Natural killer cell treated with Interleukin-12 subunit alpha and Interleukin-12 subunit beta and Interleukin-15 and Interleukin-18, amount 100 ng/mL, for 72 hours (primary cell): Measurements from ENCODE around the gene MKRN2OS. TPM values are rescaled to one million over a fixed set of nuclear protein-coding genes. Genes with fewer than 3 reads are reported as not detected.
A peak's percentile ranks its signal among the peaks of the same experiment; 100 is the strongest.
"Not testable (repeated sequence)": the region's sequence is repeated elsewhere in the genome, so short reads cannot be mapped to it uniquely, and the experiment has no call there.

Source experiments
- ATAC-seq, 2 donors: fragments of 150-1000 bp; cut with Tn5 transposase in 1 of 2; sonication (Bioruptor Pico), chemical (Tn5 transposase) in 1 of 2; 2 replicates each; pipeline ENCODE4 v1.10.0; 2021
- DNase-seq: peaks from one replicate; pipeline ENCODE4 v3.0.0; 2022; ENCODE audit warnings: low spot score
- H3K27ac Mint-ChIP-seq, 2 donors: 1 replicate in 1 of 2; 2 replicates in 1 of 2; pipeline ENCODE4 v1.8.0; 2022; ENCODE audit warnings: mixed read lengths in 2 of 2, mild to moderate bottlenecking in 1 of 2, moderate library complexity in 1 of 2
- H3K27me3 Mint-ChIP-seq, 2 donors: 1 replicate in 1 of 2; 2 replicates in 1 of 2; pipeline ENCODE4 v1.8.0; 2022; ENCODE audit warnings: mixed read lengths in 2 of 2
- H3K36me3 Mint-ChIP-seq: one replicate; pipeline ENCODE4 v1.8.0; 2022; ENCODE audit warnings: mixed read lengths
- H3K4me1 Mint-ChIP-seq, 2 donors: 1 replicate in 1 of 2; 2 replicates in 1 of 2; pipeline ENCODE4 v1.8.0; 2022; ENCODE audit warnings: low read depth in 2 of 2, mixed read lengths in 2 of 2, mild to moderate bottlenecking in 1 of 2
- H3K4me3 Mint-ChIP-seq: one replicate; pipeline ENCODE4 v1.8.0; 2022; ENCODE audit warnings: mixed read lengths
- H3K9me3 Mint-ChIP-seq: 2 replicates; pipeline ENCODE4 v1.8.0; 2022; ENCODE audit warnings: mixed read lengths
- total RNA-seq, 2 donors: library from RNA; stranded (reverse); gene quantifications; one replicate each; pipeline ENCODE4 v1.2.3, GENCODE V29; 2022

MKRN2OS gene
- total RNA-seq, 2 donors from 2014 or later, result not detected

- Mint-ChIP-seq H3K4me3 (peak within 1 kb of the TSS; percentile 93), H3K9me3 (no peaks in the 10 kb centered on the region), H3K27me3 (peaks cover 16 to 34% of the 10 kb centered on the region in 2 donors), H3K36me3 (no peaks in the 10 kb centered on the region), H3K27ac (peak within 1 kb of the TSS; percentile 69 to 89), H3K4me1 (peaks cover 45 to 51% of the 10 kb centered on the region in 2 donors)
- peak; percentile 90 for DNase-seq
- peak; percentile 98 to 99 for ATAC-seq
These were observed 11.6 kb upstream of the MKRN2OS start, which contains the start of gene MKRN2 for GRCh38 chr3:12556690-12557472. Gene MKRN2 (plus strand): TSS chr3:12557087. CDS start chr3:12557151, 64 bp downstream.

GRCh38 chr3:12556314-12556689, 11.0 kb upstream of the MKRN2OS start:
- Mint-ChIP-seq H3K4me1 (peaks cover 42 to 48% of the 10 kb centered on the region in 2 donors), H3K36me3 (no peaks in the 10 kb centered on the region), H3K27me3 (peaks cover 16 to 34% of the 10 kb centered on the region in 2 donors), H3K27ac (peak overlapping the region; percentile 69 to 89), H3K9me3 (no peaks in the 10 kb centered on the region), H3K4me3 (peak overlapping the region; percentile 93)
- DNase-seq (no peak), ATAC-seq (no peak)

- DNase-seq (no peak), ATAC-seq (no peak)
- Mint-ChIP-seq H3K36me3 (no peaks in the 10 kb centered on the region), H3K4me3 (peak overlapping the region; percentile 73), H3K4me1 (peaks cover 26 to 29% of the 10 kb centered on the region in 2 donors), H3K9me3 (no peaks in the 10 kb centered on the region), H3K27ac (no peak overlapping the region), H3K27me3 (peaks cover 26 to 45% of the 10 kb centered on the region in 2 donors)
These were observed 8.7 kb upstream of the MKRN2OS start for GRCh38 chr3:12553921-12554391.

- Mint-ChIP-seq H3K9me3 (no peaks in the 10 kb centered on the region), H3K36me3 (no peaks in the 10 kb centered on the region), H3K27ac (no peak overlapping the region), H3K4me3 (no peak overlapping the region), H3K4me1 (peaks cover 0 to 6% of the 10 kb centered on the region in 2 donors), H3K27me3 (peaks cover 26 to 35% of the 10 kb centered on the region in 2 donors)
- DNase-seq, result no peak
- no peak for ATAC-seq
These were observed 4.9 kb upstream of the MKRN2OS start for GRCh38 chr3:12549971-12550760.

- Mint-ChIP-seq H3K27ac (no peak overlapping the region), H3K4me3 (no peak overlapping the region), H3K36me3 (no peaks in the 10 kb centered on the region), H3K4me1 (no peaks in the 10 kb centered on the region), H3K9me3 (no peaks in the 10 kb centered on the region), H3K27me3 (peaks cover 1 to 2% of the 10 kb centered on the region in 2 donors)
- no peak for DNase-seq
- ATAC-seq, result no peak
These were observed 437 bp downstream of the MKRN2OS start for GRCh38 chr3:12544652-12545472.

- not testable (repeated sequence) for H3K4me3 Mint-ChIP-seq, H3K36me3 Mint-ChIP-seq, H3K27ac Mint-ChIP-seq, H3K27me3 Mint-ChIP-seq, ATAC-seq, H3K4me1 Mint-ChIP-seq, H3K9me3 Mint-ChIP-seq, DNase-seq
These were observed 1.8 kb downstream of the MKRN2OS start for GRCh38 chr3:12543497-12543896.

- no peak for ATAC-seq
- DNase-seq, result no peak
- H3K36me3 Mint-ChIP-seq, result no peaks in the 10 kb centered on the region
These were observed 3.7 kb downstream of the MKRN2OS start for GRCh38 chr3:12541625-12542024.

GRCh38 chr3:12536423-12536822, 8.9 kb downstream of the MKRN2OS start:
- Mint-ChIP-seq H3K4me1 (no peaks in the 10 kb centered on the region), H3K4me3 (no peak overlapping the region), H3K27me3 (no peaks in the 10 kb centered on the region), H3K27ac (no peak overlapping the region), H3K9me3 (no peaks in the 10 kb centered on the region), H3K36me3 (peaks cover 6% of the 10 kb centered on the region)
- no peak for DNase-seq
- ATAC-seq, result no peak

More at GRCh38 chr3:12541625-12542024, 3.7 kb downstream of the MKRN2OS start:
- H3K4me3 Mint-ChIP-seq, result no peak overlapping the region
- H3K27ac Mint-ChIP-seq, result no peak overlapping the region
- H3K9me3 Mint-ChIP-seq, result no peaks in the 10 kb centered on the region
- H3K27me3 Mint-ChIP-seq, result no peaks in the 10 kb centered on the region
- no peaks in the 10 kb centered on the region for H3K4me1 Mint-ChIP-seq

GRCh38 chr3:12532182-12532581, 13.1 kb downstream of the MKRN2OS start:
- no peak for DNase-seq
- Mint-ChIP-seq H3K27me3 (no peaks in the 10 kb centered on the region), H3K9me3 (no peaks in the 10 kb centered on the region), H3K4me1 (no peaks in the 10 kb centered on the region), H3K27ac (no peak overlapping the region), H3K4me3 (no peak overlapping the region), H3K36me3 (peaks cover 11% of the 10 kb centered on the region)
- no peak for ATAC-seq

- Mint-ChIP-seq H3K36me3 (peaks cover 11% of the 10 kb centered on the region), H3K4me3 (no peak overlapping the region), H3K9me3 (no peaks in the 10 kb centered on the region), H3K27me3 (no peaks in the 10 kb centered on the region), H3K27ac (no peak overlapping the region), H3K4me1 (no peaks in the 10 kb centered on the region)
- no peak for ATAC-seq
- DNase-seq, result no peak
These were observed 17.5 kb downstream of the MKRN2OS start for GRCh38 chr3:12527757-12528143.

- H3K4me1 Mint-ChIP-seq, result no peaks in the 10 kb centered on the region
- no peak overlapping the region for H3K4me3 Mint-ChIP-seq
- H3K36me3 Mint-ChIP-seq, result no peaks in the 10 kb centered on the region
These were observed 22.6 kb downstream of the MKRN2OS start for GRCh38 chr3:12522721-12523120.

GRCh38 chr3:12521010-12521409, 24.3 kb downstream of the MKRN2OS start:
- Mint-ChIP-seq H3K27me3 (no peaks in the 10 kb centered on the region), H3K36me3 (no peaks in the 10 kb centered on the region), H3K9me3 (no peaks in the 10 kb centered on the region), H3K4me1 (no peaks in the 10 kb centered on the region), H3K27ac (no peak overlapping the region), H3K4me3 (no peak overlapping the region)
- no peak for ATAC-seq
- no peak for DNase-seq

More at GRCh38 chr3:12522721-12523120, 22.6 kb downstream of the MKRN2OS start:
- no peak overlapping the region for H3K27ac Mint-ChIP-seq
- H3K27me3 Mint-ChIP-seq, result no peaks in the 10 kb centered on the region
- DNase-seq, result no peak
- no peak for ATAC-seq
- H3K9me3 Mint-ChIP-seq, result no peaks in the 10 kb centered on the region

- Mint-ChIP-seq H3K4me3 (no peak overlapping the region), H3K27ac (no peak overlapping the region), H3K36me3 (no peaks in the 10 kb centered on the region), H3K27me3 (no peaks in the 10 kb centered on the region), H3K4me1 (no peaks in the 10 kb centered on the region), H3K9me3 (no peaks in the 10 kb centered on the region)
- DNase-seq (no peak), ATAC-seq (no peak)
These were observed 26.9 kb downstream of the MKRN2OS start for GRCh38 chr3:12518261-12519028.
